ENCODE data around the gene IBA57. TPM values are rescaled to one million over a fixed set of nuclear protein-coding genes. Genes with fewer than 3 reads are reported as not detected.

IBA57 gene
- total and polyA plus RNA-seq, 2 experiments from 2014 or later, result 4.7 to 5.0 TPM

DNA sequence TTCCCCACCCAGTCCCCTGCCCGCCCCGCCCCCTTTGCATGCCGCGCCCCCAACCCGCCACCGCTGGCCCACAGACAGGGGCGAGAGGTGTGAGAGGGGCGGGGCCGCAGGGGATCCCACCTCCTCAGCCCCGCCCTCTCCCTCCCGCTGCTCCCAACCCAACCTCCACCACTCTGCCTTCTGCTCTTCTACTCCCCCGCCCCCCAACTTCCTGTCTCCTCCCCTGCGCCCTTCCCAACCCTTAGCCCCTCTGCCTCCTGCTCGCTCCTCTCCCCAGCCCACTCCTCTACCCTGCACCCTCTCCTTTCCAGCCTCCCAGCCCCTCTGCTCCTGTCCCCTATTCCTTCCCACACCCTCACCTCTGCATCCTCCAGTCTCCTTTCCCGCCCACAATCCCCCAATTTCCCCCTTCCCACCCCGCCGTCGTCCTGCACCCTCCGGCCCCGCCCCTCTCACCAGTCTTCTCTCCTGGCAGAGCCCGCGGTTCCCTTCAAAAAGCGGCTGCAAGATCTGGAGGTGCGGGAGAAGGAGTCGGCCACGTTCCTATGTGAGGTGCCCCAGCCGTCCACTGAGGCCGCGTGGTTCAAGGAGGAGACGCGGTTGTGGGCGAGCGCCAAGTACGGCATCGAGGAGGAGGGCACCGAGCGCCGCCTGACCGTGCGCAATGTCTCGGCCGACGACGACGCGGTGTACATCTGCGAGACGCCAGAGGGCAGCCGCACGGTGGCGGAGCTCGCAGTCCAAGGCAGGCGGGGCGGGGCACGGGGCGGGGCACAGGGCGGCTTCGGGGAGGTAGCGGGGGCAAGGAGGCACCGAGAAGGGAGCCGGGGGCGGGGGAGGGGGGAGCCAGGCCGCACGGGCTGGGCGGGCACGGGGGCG lies 47.6 kb downstream of the IBA57 start:
- Histone ChIP-seq H3K36me3 (replicated peaks; ENCODE audit: insufficient read depth, low read depth) (no peaks in the 10 kb centered on the region), H3K27me3 (no peaks in the 10 kb centered on the region), H2AFZ (peak overlapping the region; percentile 69), H3K9me3 (ENCODE audit: low read depth) (no peaks in the 10 kb centered on the region), H3K79me2 (no peaks in the 10 kb centered on the region), H3K9me2 (replicated peaks; ENCODE audit: insufficient read depth) (no peaks in the 10 kb centered on the region), H3K4me3 (peak overlapping the region; percentile 84), H3K4me2 (peak overlapping the region; percentile 98), H3K4me1 (ENCODE audit: insufficient read depth) (peaks cover 14% of the 10 kb centered on the region), H4K20me1 (ENCODE audit: insufficient read depth, poor library complexity, severe bottlenecking) (no peaks in the 10 kb centered on the region), H3K27ac (peak overlapping the region; percentile 87)
- TF ChIP-seq, protein P1, sequence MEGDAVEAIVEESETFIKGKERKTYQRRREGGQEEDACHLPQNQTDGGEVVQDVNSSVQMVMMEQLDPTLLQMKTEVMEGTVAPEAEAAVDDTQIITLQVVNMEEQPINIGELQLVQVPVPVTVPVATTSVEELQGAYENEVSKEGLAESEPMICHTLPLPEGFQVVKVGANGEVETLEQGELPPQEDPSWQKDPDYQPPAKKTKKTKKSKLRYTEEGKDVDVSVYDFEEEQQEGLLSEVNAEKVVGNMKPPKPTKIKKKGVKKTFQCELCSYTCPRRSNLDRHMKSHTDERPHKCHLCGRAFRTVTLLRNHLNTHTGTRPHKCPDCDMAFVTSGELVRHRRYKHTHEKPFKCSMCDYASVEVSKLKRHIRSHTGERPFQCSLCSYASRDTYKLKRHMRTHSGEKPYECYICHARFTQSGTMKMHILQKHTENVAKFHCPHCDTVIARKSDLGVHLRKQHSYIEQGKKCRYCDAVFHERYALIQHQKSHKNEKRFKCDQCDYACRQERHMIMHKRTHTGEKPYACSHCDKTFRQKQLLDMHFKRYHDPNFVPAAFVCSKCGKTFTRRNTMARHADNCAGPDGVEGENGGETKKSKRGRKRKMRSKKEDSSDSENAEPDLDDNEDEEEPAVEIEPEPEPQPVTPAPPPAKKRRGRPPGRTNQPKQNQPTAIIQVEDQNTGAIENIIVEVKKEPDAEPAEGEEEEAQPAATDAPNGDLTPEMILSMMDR (IDR thresholded peaks at IDR 0.05; ENCODE audit: poor library complexity), result peak; percentile 73
- no peak for TF ChIP-seq EZH2phosphoT487 (IDR thresholded peaks at IDR 0.05; ENCODE audit: low read depth, severe bottlenecking, unreplicated experiment)
- no peak for TF ChIP-seq EZH2 (IDR thresholded peaks at IDR 0.05; ENCODE audit: borderline replicate concordance)
- WGBS (ENCODE audit: low lambda C conversion rate, missing lambda C conversion rate), result under 1% methylated on average over 32 of the region's 67 CpGs
- peak; percentile 95 for DNase-seq (ENCODE audit: low spot score)

DNA sequence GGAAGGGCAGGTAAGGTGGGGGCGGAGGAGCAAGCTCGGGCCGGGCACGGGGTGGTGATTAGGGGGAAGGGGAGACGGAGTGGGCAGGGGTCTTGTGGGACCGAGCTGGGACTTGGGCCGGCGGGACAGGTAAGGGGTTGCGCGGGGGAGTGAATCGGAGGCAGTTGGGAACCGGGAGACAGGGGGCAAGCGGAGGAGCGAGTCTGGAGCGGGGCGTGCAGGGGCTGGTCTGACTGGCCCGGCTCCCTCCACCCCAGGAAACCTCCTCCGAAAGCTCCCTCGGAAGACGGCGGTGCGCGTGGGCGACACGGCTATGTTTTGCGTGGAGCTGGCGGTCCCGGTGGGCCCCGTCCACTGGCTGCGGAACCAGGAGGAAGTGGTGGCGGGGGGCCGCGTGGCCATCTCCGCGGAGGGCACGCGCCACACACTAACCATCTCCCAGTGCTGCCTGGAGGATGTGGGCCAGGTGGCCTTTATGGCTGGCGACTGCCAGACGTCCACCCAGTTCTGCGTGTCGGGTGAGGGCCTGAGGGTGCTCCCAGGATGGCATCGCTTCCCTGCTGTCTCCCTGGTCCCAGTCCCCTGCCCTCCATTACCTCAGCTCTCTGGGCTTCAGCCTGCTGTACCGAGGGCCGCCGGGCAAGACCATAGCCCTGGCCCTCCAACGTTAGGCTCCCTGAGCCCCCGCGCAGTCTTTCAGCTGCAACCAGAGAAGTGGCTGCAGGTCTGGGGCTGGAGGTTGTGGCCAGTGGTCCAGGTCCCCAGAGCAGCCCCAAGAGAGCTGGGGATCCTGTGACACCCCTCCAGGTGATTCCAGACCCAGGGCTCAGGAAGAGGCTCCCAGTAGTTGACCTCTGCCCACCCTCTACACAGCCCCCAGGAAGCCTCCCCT lies 48.6 kb downstream of the IBA57 start:
- H3K4me3 ChIP-seq, result peak overlapping the region; percentile 45
- H4K20me1 ChIP-seq (ENCODE audit: insufficient read depth, poor library complexity, severe bottlenecking), result no peaks in the 10 kb centered on the region
- no peaks in the 10 kb centered on the region for H3K79me2 ChIP-seq
- H3K27ac ChIP-seq, result no peak overlapping the region
- DNase-seq (ENCODE audit: low spot score), result no peak
- H3K9me2 ChIP-seq (replicated peaks; ENCODE audit: insufficient read depth), result no peaks in the 10 kb centered on the region
- WGBS (ENCODE audit: low lambda C conversion rate, missing lambda C conversion rate), result 47% methylated on average over 33 of the region's 48 CpGs
- H3K36me3 ChIP-seq (replicated peaks; ENCODE audit: insufficient read depth, low read depth), result no peaks in the 10 kb centered on the region
- H3K9me3 ChIP-seq (ENCODE audit: low read depth), result no peaks in the 10 kb centered on the region
- peak overlapping the region; percentile 98 for H3K4me2 ChIP-seq
- no peak overlapping the region for H2AFZ ChIP-seq
- H3K4me1 ChIP-seq (ENCODE audit: insufficient read depth), result peaks cover 14% of the 10 kb centered on the region
- TF ChIP-seq EZH2 (IDR thresholded peaks at IDR 0.05; ENCODE audit: borderline replicate concordance) (no peak), EZH2phosphoT487 (IDR thresholded peaks at IDR 0.05; ENCODE audit: low read depth, severe bottlenecking, unreplicated experiment) (no peak)
- TF ChIP-seq, protein P1 (IDR thresholded peaks at IDR 0.05; ENCODE audit: poor library complexity), result no peak
- H3K27me3 ChIP-seq, result no peaks in the 10 kb centered on the region

DNA sequence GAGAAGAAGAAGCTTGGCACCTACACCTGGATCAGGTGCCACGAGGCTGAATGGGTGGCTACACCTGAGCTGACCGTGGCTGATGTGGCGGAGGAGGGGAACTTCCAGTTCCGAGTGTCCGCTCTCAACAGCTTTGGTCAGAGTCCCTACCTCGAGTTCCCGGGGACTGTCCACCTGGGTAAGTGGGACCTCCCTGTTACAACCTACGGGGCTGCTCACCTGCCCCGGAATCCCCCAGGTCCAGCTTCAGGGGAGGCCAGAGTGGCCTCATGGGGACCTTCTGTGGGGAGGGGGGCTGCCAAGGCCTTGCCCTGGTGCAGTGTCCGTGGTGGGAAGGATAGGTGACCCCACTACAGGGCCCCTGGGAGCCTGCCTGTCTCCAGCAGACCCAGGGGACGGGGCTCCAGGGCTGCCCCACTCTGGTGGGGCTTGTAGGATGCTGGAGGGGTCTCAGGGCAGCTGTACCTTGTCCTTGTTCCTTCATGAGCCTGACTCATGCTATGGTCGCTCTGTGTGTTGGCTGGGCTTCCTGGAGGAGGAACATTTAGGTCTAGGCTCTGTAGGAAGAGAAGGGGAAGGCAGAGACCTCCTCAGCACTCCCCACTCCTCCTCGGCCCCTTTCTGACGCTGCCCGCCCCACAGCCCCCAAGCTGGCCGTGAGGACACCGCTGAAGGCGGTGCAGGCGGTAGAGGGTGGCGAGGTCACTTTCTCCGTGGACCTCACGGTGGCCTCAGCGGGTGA lies 49.5 kb downstream of the IBA57 start:
- Histone ChIP-seq H3K27ac (no peak overlapping the region), H3K9me2 (replicated peaks; ENCODE audit: insufficient read depth) (no peaks in the 10 kb centered on the region), H2AFZ (no peak overlapping the region), H3K36me3 (replicated peaks; ENCODE audit: insufficient read depth, low read depth) (no peaks in the 10 kb centered on the region), H3K4me1 (ENCODE audit: insufficient read depth) (peaks cover 13% of the 10 kb centered on the region), H3K9me3 (ENCODE audit: low read depth) (no peaks in the 10 kb centered on the region), H3K4me3 (no peak overlapping the region), H3K27me3 (no peaks in the 10 kb centered on the region), H3K79me2 (no peaks in the 10 kb centered on the region), H3K4me2 (peak overlapping the region; percentile 98), H4K20me1 (ENCODE audit: insufficient read depth, poor library complexity, severe bottlenecking) (no peaks in the 10 kb centered on the region)
- no peak for DNase-seq (ENCODE audit: low spot score)
- WGBS (ENCODE audit: low lambda C conversion rate, missing lambda C conversion rate), result 94% methylated on average over 23 of the region's 23 CpGs
- TF ChIP-seq, protein P1 (IDR thresholded peaks at IDR 0.05; ENCODE audit: poor library complexity), result no peak
- no peak for TF ChIP-seq EZH2phosphoT487 (IDR thresholded peaks at IDR 0.05; ENCODE audit: low read depth, severe bottlenecking, unreplicated experiment)
- no peak for TF ChIP-seq EZH2 (IDR thresholded peaks at IDR 0.05; ENCODE audit: borderline replicate concordance)
